MV-4-11 (cell line): ENCODE measurements around the gene CDH11.

Source experiments
- DNase-seq: peaks from one replicate; lab custom pipeline; 2025; lab: John Stamatoyannopoulos, UW

The CDH11 gene

DNA sequence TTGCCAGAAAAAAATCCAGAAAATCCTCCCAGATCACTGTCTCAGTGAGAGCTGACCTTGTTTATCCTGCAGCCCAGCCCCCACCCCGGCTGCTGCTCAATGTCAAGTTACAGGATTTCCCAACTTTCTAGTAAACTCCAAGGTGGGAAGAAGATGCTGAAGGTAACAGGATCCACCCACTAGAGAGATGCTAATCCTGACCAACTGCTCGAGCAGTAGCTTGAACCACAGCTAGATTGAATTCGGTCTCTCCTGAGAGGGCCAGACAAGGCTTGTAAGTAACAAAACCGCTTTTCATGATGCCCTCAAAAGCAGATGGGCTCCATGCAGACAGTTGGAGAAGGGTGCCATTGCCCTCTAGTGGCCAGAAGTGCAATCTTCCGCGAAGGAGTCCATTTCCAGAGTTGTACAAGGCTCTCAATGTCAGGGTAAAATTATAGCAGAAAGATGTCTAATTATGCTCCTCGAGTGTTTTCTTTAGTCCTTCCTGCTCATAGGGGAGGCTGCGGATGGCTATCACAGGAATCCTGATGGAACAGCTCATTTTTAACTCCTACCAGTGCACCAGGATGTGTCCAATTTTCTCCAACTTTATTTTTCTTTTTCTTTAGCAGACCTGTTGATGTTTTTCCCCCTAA is 3.9 kb downstream of the CDH11 start:
- peak; percentile 29 for DNase-seq

DNA sequence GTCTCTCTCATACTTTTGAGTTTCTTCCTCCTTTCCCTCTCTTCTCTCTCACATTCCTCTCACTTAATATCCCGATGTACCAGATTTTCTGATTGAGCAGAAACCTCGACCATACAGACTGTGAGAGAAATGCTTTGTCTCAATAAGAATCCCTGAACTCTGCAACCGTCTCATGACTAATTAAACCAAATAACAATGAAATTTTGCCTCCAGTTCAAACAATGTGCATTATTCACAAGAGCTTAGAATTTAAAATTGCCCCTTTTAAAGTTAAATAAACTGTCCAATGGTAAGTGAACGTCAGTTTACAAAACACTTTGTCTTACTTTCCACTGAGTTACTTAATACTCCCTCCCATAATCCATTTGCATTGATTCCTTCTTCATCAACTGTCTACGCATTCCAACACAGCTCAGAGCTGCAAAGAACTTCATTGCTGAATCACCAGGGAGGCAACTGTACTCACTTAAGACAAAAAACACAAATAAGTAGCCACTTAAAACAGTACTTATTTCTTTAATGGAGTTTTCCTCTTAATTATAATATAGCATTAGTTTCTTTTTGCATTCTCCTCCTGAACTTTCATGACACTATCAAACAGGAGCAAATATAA is 4.9 kb downstream of the CDH11 start:
- DNase-seq: no peak

GRCh38 chr16:65116216-65116615 is 5.6 kb downstream of the CDH11 start:
- no peak for DNase-seq

GRCh38 chr16:65114527-65114926 is 7.3 kb downstream of the CDH11 start:
- no peak for DNase-seq

- no peak for DNase-seq
These were observed 8.4 kb downstream of the CDH11 start for GRCh38 chr16:65113441-65113840.

GRCh38 chr16:65111306-65111705 is 10.6 kb downstream of the CDH11 start:
- DNase-seq: no peak

GRCh38 chr16:65106757-65107156 is 15.1 kb downstream of the CDH11 start:
- no peak for DNase-seq

- DNase-seq: no peak
These were observed 16.7 kb downstream of the CDH11 start for GRCh38 chr16:65105171-65105570.

DNA sequence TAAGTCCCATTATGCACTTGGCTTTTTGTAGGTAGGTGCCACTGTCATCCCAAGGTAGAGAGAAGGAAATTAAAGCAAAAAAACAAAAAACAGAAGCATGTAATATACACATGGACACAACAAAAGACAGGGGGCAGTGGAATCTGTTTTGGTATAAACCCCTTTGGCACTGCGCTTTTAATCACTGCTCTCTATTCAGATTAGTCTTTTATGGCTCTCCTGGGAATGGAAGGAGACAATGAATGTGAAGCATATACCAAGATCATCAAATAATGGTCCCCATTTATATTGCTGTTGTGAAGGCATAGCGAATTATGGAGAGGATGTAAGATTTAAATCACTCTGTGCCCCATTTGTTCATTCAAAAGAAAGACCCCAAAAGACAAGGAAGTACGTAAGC is 17.4 kb downstream of the CDH11 start:
- no peak for DNase-seq

- DNase-seq: no peak
These were observed 19.5 kb downstream of the CDH11 start for GRCh38 chr16:65102326-65102725.

GRCh38 chr16:65101009-65101408 is 20.9 kb downstream of the CDH11 start:
- no peak for DNase-seq

GRCh38 chr16:65099607-65100006 is 22.3 kb downstream of the CDH11 start:
- DNase-seq: no peak

DNA sequence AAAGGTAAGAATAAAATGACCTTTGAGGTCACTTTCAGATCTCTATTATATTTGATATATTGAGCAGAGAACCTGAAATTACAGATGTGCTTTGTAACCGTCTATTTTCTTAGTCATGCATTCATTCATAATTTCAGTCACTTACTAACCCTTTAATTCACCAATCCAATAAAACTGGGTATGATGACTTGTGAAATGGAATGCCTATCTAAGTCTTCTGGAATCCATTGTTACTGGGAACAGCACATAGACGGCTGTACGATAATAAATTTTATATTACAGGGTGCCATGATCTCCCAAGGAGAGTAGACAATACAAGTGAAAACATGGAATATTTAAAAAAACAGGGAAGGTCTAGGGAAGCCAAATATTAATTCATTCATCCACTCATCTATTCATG is 22.9 kb downstream of the CDH11 start:
- DNase-seq: no peak

- DNase-seq: no peak
These were observed 24.6 kb downstream of the CDH11 start for GRCh38 chr16:65097296-65097695.

GRCh38 chr16:65095906-65096305 is 26.0 kb downstream of the CDH11 start:
- DNase-seq: no peak

GRCh38 chr16:65095090-65095728 is 26.7 kb downstream of the CDH11 start:
- DNase-seq: no peak

GRCh38 chr16:65094009-65094408 is 27.9 kb downstream of the CDH11 start:
- no peak for DNase-seq

GRCh38 chr16:65083164-65083857 is 38.6 kb downstream of the CDH11 start:
- DNase-seq: no peak

DNA sequence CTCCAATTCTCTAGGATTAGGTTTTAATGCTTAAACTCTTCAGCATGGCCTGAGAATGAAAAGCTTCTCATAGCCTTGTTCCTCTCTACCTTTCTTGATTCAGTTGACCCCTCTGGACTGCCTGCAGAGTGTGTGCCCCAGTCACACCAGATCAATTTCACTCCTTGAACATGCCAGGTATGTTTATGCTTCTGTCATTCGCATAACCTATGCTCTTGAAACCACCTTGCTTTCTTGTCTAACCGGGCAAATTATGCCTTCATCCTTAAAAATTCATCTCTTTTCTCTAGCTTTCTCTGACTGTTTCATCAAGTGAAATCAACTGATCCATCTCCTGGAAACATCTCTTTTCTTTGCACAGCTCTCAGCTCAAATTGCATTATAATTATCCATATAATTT is 42.3 kb downstream of the CDH11 start:
- DNase-seq: no peak

DNA sequence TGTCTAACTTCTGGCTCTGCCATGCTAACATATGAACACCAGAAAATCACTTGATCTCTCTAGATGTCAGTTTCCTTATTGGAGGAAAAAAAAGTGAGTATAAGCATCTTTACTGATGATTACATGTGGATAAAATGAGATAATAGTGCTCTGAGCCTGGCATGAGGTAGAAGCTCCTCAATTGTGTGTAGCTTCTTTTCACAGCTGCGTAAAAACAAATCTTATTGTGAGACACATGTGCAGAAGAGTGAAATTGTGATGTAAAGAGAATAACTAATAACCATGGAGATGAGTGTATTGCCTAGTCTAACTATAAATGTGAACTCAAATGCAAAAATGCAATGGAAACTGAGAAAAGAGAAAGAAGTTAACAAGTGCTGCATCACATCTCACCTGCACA is 44.7 kb downstream of the CDH11 start:
- DNase-seq: no peak

DNA sequence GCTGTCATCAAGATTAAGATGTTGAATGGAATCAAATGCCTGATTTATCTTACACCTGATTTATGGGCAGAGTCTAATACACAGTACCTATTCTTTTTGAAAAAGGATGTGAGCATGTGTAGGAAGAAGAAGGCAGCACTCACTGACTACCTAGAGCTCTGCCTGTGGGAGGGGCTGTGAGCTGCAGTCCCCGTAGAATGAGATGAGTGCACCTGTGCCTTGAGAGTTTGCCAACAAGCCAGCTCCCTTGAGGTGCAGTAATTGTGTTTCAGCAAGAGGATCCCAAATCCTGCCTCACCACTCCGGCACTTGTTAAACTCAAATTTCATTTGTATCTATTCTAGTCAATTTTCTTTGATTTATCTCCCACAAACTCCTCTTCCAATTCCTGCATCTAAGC is 46.0 kb downstream of the CDH11 start:
- DNase-seq: no peak

DNA sequence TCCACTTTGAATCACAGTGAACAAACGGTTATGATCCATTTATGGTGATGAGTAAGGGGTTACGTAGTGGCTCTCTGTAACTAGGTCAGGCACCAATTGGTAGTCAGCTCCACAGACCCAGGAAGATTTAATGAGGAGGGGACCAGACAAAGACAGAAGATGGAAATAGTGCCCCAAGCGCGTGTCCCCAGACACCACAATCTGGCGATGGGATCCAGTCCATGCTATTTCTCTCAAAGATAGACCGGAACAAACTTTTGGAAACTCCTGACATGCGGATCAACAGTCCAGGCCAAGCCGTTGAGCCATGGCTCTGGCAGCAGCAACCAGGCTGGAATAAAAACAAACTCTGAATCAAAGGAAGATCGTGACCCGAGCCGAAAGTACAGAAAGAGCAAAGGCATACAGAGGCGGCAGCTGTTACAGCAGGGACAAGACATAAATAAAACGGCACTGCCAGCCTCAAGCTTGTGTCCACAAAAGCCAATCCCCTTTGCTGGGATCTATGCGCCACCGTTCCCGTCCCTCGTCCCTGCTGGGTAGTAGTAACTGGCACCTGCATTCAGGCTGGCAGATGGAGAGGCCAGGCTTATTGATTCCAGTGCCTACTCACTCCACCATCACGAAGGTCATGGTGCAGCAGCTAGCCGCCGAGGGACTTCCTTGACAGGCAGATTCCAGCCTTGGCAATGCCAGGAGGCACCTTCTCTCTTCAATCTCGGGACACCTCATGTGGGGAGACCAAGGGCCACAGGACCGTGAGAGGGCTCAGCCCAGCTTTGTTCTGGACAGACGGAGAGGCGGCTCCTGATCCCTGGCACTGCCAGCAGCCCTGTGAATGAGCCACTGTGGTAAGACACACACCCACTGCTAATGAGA is 50.2 kb downstream of the CDH11 start:
- DNase-seq: no peak
